Dermis lymphatic vessel endothelial cell (primary cell): ENCODE data around the gene RXYLT1. TPM values are rescaled to one million over a fixed set of nuclear protein-coding genes. Genes with fewer than 3 reads are reported as not detected.

Source experiments
- total RNA-seq: library from RNA; depleted of rRNA; stranded (reverse); fragments of >200 nt; gene quantifications from 2 replicates; pipeline ENCODE4 v1.2.1, GENCODE V29; 2014

RXYLT1 gene, protein sequence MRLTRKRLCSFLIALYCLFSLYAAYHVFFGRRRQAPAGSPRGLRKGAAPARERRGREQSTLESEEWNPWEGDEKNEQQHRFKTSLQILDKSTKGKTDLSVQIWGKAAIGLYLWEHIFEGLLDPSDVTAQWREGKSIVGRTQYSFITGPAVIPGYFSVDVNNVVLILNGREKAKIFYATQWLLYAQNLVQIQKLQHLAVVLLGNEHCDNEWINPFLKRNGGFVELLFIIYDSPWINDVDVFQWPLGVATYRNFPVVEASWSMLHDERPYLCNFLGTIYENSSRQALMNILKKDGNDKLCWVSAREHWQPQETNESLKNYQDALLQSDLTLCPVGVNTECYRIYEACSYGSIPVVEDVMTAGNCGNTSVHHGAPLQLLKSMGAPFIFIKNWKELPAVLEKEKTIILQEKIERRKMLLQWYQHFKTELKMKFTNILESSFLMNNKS
- total RNA-seq, result 8.6 and 15.6 TPM in 2 replicates

DNA sequence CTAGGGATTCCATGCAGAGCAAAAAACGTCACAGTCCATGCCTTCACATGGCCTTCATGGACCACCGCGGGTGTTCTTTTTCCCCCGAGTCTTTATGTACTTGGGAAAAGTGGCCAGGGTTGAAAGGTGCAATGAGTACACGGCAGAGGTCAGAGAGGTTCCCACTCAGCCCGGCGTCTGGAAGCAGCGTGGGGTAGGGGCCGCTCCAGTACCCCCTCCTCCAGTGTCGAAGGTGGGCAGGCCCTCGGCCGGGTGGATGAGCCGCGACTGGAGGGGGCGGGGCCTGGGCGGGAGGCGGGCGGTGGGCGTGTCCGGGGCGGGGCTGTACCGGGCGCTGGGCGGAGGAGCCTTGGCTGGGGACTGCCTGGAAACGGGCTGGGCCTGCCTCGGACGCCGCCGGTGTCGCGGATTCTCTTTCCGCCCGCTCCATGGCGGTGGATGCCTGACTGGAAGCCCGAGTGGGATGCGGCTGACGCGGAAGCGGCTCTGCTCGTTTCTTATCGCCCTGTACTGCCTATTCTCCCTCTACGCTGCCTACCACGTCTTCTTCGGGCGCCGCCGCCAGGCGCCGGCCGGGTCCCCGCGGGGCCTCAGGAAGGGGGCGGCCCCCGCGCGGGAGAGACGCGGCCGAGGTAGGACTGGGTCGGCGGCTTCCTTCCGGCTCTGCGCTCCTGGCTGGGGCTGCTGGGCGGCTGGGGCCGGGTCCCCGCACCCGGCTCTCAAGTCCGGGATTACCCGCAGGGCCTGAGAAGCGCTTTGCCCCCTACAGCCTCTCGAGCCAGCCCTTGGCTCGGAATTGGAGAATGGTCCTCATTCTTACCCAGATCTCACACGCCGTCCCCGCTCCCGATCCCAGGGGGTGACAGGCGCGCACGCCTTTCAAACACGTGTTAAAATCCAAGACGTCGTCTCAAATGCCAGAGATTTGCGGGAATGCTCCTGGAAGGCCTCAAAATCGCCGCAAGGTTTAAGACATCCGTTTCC, at the start of gene RXYLT1:
RXYLT1 (plus strand) TSS at position 412 of the 984 bp plus-strand sequence; CDS start at position 464, 52 bp downstream.

DNA sequence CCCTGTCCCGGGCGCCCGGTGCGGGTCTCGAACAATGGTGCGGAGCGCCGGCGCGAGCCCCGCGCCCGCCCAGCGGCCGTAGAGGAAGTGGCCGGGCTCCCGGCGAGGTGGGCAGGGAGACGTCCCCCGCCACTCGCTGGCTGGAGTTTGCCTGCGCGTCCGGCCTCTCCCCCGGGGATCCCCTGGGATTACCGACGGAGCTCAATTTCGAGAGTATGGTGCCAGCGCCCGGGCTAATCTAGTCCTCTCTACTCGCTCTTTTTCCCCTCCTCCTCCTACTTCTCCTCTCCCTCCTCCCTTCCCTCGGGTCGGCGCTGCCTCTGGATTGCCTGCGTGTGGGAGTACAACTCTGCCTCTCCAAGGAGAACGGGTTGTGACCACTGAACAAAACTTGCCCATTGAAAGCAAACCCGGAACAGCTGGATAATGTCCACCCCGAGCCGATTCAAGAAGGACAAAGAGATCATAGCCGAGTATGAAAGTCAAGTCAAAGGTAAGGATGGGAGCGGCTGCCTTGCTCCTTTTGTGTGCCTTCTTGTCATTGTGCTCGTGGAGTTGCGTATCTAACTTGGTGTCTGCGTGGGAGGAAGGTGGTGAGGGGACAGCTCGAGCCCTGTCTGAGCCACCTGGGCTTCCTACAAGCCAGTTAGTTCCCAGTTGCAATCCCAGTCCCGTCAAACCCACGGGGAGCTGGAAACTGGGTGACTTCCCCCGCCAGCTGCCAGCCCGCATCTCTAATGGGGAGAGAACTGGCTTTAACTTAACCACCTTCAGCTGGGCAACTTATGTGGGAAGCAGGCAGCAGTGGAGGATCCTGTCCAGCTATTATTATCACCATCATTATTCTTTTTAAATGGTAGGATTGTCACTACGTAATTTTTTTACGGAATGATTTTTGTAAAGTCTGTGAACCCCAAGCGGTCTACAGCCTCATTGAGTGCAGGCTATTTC, 65.0 kb downstream of the RXYLT1 start, which contains the start of gene SRGAP1:
SRGAP1 (plus strand) TSS at position 310 of the 951 bp plus-strand sequence; CDS start at position 427, 117 bp downstream.

Other genes starting within 250 kb of the RXYLT1 start
- 0.17 and 0.43 TPM in 2 replicates for gene DPY19L2, start 111.4 kb upstream of the RXYLT1 start, total RNA-seq
- 2.1 and 5.9 TPM in 2 replicates for gene SRGAP1, start 64.8 kb downstream of the RXYLT1 start, total RNA-seq